GM13977 (cell line): Measurements from ENCODE around the gene BRD4.

ENCODE experiments used
- DNase-seq: peaks from one replicate; pipeline ENCODE4 v3.0.0; 2012; ENCODE audit warnings: low spot score
- CTCF ChIP-seq: IDR thresholded peaks from 2 replicates; pipeline ENCODE4 v1.5.1; 2012; ENCODE audit warnings: mild to moderate bottlenecking, control low read depth; ENCODE audit not compliant: insufficient read depth; ENCODE audit errors: extremely low read depth, missing control alignments
- in situ Hi-C: fragments of 300-500 bp; cut with MboI; formaldehyde crosslinking; loops from one replicate; pipeline ENCODE4 v1.12.0; 2022; ENCODE audit warnings: low sequenced_read_pairs, low pct_unique_long_range_greater_than_20kb, mixed read lengths, inconsistent platforms; ENCODE audit not compliant: unreplicated experiment

BRD4 gene

GRCh38 chr19:15332311-15332996 lies at the start of gene BRD4:
Gene BRD4, minus strand, starts transcription at chr19:15332539. Its CDS starts 59,440 bp downstream, at chr19:15273099.
- DNase-seq: peak; percentile 92
- TF ChIP-seq CTCF: no peak
- in situ Hi-C loops: no loop called here

DNA sequence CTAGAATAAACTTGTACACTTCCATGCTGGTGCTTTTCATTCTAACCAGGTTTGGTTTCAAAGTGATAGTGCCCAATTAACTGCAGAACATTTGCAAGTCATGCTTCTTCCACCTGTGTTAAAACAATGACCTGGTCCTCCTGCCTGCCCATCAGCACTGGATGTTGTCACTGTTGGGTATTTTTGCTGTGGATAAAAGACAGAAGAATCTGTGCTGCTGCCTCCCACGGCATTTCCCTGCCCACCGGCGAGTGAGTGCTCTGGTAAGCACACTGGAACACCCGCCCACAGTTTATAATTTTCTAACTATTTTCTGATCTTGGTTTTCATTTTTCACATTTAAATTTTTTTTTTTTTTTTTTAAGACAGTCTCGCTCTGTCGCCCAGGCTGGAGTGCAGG lies 49.5 kb upstream of the BRD4 start:
- no peak for DNase-seq
- in situ Hi-C loops: no loop called here
- TF ChIP-seq CTCF: no peak

DNA sequence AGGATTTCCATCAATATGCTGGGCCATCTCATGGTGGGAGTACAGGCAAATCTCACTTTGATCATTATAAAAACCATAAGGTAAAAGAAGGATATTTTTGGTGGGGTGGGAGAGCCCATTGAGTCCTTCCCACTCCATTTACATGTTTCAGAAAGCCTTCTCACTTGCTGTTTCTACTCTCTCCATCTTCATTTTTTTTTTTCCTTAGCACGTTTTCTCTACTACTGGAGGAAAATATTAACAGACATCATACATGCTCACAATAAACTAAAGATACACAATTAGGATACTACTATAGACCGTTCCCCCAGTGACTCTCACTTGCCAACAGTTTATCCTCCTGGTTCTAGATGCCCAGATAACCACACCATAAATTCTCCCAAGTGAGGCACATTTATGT lies 49.1 kb upstream of the BRD4 start:
- no peak for TF ChIP-seq CTCF
- no peak for DNase-seq
- in situ Hi-C loops: no loop called here

GRCh38 chr19:15379999-15380647 lies 47.8 kb upstream of the BRD4 start:
- TF ChIP-seq CTCF: peak; percentile 16
- in situ Hi-C loops: no loop called here
- peak; percentile 71 for DNase-seq

GRCh38 chr19:15379083-15379998 lies 47.0 kb upstream of the BRD4 start, which contains the start of gene AKAP8:
Gene AKAP8, minus strand, starts transcription at chr19:15379787. Its CDS starts 56 bp downstream, at chr19:15379731.
- in situ Hi-C loops: no loop called here
- no peak for TF ChIP-seq CTCF
- peak; percentile 99 for DNase-seq

- in situ Hi-C loops: no loop called here
- TF ChIP-seq CTCF: no peak
- DNase-seq: peak; percentile 81
These were observed 46.3 kb upstream of the BRD4 start for GRCh38 chr19:15378534-15379082.
